Measurements from ENCODE around the gene PACRG.
"Not testable (repeated sequence)": the region's sequence is repeated elsewhere in the genome, so short reads cannot be mapped to it uniquely, and the experiment has no call there.

The PACRG gene

GRCh38 chr6:162976141-162976540 is 248.4 kb downstream of the PACRG start:
- DNase-seq (ENCODE audit: low read depth in 1 of 2, low spot score in 1 of 2): no peak
- in situ Hi-C loops (cut with HindIII; ENCODE audit: low pct_unique_long_range_greater_than_20kb, low sequenced_read_pairs): no loop called here
- no peak for TF ChIP-seq JUND (IDR thresholded peaks at IDR 0.05; ENCODE audit: low read depth)

- in situ Hi-C loops (cut with HindIII; ENCODE audit: low pct_unique_long_range_greater_than_20kb, low sequenced_read_pairs); DNase-seq (ENCODE audit: low read depth in 1 of 2, low spot score in 1 of 2): not testable (repeated sequence)
Measured at GRCh38 chr6:162983234-162983633, 255.5 kb downstream of the PACRG start.

GRCh38 chr6:162998777-162999176 is 271.0 kb downstream of the PACRG start:
- in situ Hi-C loops (cut with HindIII; ENCODE audit: low pct_unique_long_range_greater_than_20kb, low sequenced_read_pairs): no loop called here
- no peak for TF ChIP-seq JUND (IDR thresholded peaks at IDR 0.05; ENCODE audit: low read depth)
- no peak for DNase-seq (ENCODE audit: low read depth in 1 of 2, low spot score in 1 of 2)

- no peak for TF ChIP-seq JUND (IDR thresholded peaks at IDR 0.05; ENCODE audit: low read depth)
- DNase-seq (ENCODE audit: low read depth in 1 of 2, low spot score in 1 of 2): no peak
- in situ Hi-C loops (cut with HindIII; ENCODE audit: low pct_unique_long_range_greater_than_20kb, low sequenced_read_pairs): no loop called here
Measured at GRCh38 chr6:162999575-163000285, 272.0 kb downstream of the PACRG start.

GRCh38 chr6:163001330-163001729 is 273.6 kb downstream of the PACRG start:
- in situ Hi-C loops (cut with HindIII; ENCODE audit: low pct_unique_long_range_greater_than_20kb, low sequenced_read_pairs): no loop called here
- no peak for DNase-seq (ENCODE audit: low read depth in 1 of 2, low spot score in 1 of 2)
- TF ChIP-seq JUND (IDR thresholded peaks at IDR 0.05; ENCODE audit: low read depth): no peak

GRCh38 chr6:163008186-163008585 is 280.4 kb downstream of the PACRG start:
- in situ Hi-C loops (cut with HindIII; ENCODE audit: low pct_unique_long_range_greater_than_20kb, low sequenced_read_pairs): no loop called here
- TF ChIP-seq JUND (IDR thresholded peaks at IDR 0.05; ENCODE audit: low read depth): no peak
- DNase-seq (ENCODE audit: low read depth in 1 of 2, low spot score in 1 of 2): no peak

GRCh38 chr6:163008626-163009025 is 280.9 kb downstream of the PACRG start:
- no peak for DNase-seq (ENCODE audit: low read depth in 1 of 2, low spot score in 1 of 2)
- in situ Hi-C loops (cut with HindIII; ENCODE audit: low pct_unique_long_range_greater_than_20kb, low sequenced_read_pairs): no loop called here

GRCh38 chr6:163010145-163010544 is 282.4 kb downstream of the PACRG start:
- TF ChIP-seq JUND (IDR thresholded peaks at IDR 0.05; ENCODE audit: low read depth): no peak
- DNase-seq (ENCODE audit: low read depth in 1 of 2, low spot score in 1 of 2): no peak
- in situ Hi-C loops (cut with HindIII; ENCODE audit: low pct_unique_long_range_greater_than_20kb, low sequenced_read_pairs): no loop called here

More at GRCh38 chr6:163008626-163009025, 280.9 kb downstream of the PACRG start:
- TF ChIP-seq JUND (IDR thresholded peaks at IDR 0.05; ENCODE audit: low read depth): no peak

GRCh38 chr6:163014736-163015135 is 287.0 kb downstream of the PACRG start:
- DNase-seq (ENCODE audit: low read depth in 1 of 2, low spot score in 1 of 2): no peak
- TF ChIP-seq JUND (IDR thresholded peaks at IDR 0.05; ENCODE audit: low read depth): no peak
- in situ Hi-C loops (cut with HindIII; ENCODE audit: low pct_unique_long_range_greater_than_20kb, low sequenced_read_pairs): no loop called here

- no peak for TF ChIP-seq JUND (IDR thresholded peaks at IDR 0.05; ENCODE audit: low read depth)
- in situ Hi-C loops (cut with HindIII; ENCODE audit: low pct_unique_long_range_greater_than_20kb, low sequenced_read_pairs): no loop called here
Measured at GRCh38 chr6:163017801-163018200, 290.0 kb downstream of the PACRG start.

GRCh38 chr6:163019926-163020325 is 292.2 kb downstream of the PACRG start:
- no peak for TF ChIP-seq JUND (IDR thresholded peaks at IDR 0.05; ENCODE audit: low read depth)
- DNase-seq (ENCODE audit: low read depth in 1 of 2, low spot score in 1 of 2): no peak
- in situ Hi-C loops (cut with HindIII; ENCODE audit: low pct_unique_long_range_greater_than_20kb, low sequenced_read_pairs): no loop called here

More at GRCh38 chr6:163017801-163018200, 290.0 kb downstream of the PACRG start:
- no peak for DNase-seq (ENCODE audit: low read depth in 1 of 2, low spot score in 1 of 2)

- DNase-seq (ENCODE audit: low read depth in 1 of 2, low spot score in 1 of 2): no peak
- no peak for TF ChIP-seq JUND (IDR thresholded peaks at IDR 0.05; ENCODE audit: low read depth)
- in situ Hi-C loops (cut with HindIII; ENCODE audit: low pct_unique_long_range_greater_than_20kb, low sequenced_read_pairs): no loop called here
Measured at GRCh38 chr6:163021054-163021453, 293.3 kb downstream of the PACRG start.

- no peak for TF ChIP-seq JUND (IDR thresholded peaks at IDR 0.05; ENCODE audit: low read depth)
- no peak for DNase-seq (ENCODE audit: low read depth in 1 of 2, low spot score in 1 of 2)
- in situ Hi-C loops (cut with HindIII; ENCODE audit: low pct_unique_long_range_greater_than_20kb, low sequenced_read_pairs): no loop called here
Measured at GRCh38 chr6:163023700-163024099, 295.9 kb downstream of the PACRG start.

GRCh38 chr6:163026893-163027292 is 299.1 kb downstream of the PACRG start:
- TF ChIP-seq JUND (IDR thresholded peaks at IDR 0.05; ENCODE audit: low read depth): no peak
- in situ Hi-C loops (cut with HindIII; ENCODE audit: low pct_unique_long_range_greater_than_20kb, low sequenced_read_pairs): no loop called here
- no peak for DNase-seq (ENCODE audit: low read depth in 1 of 2, low spot score in 1 of 2)

All from T47D (cell line).